Endodermal cell (in vitro differentiated cells): ENCODE data around the gene GARIN5B. TPM values are rescaled to one million over a fixed set of nuclear protein-coding genes. Genes with fewer than 3 reads are reported as not detected.

ENCODE experiments used
- DNase-seq: peaks from one replicate; pipeline ENCODE4 v3.0.0-alpha.2; 2017
- H3K27ac ChIP-seq: 2 replicates; pipeline ENCODE4 v1.5.1; 2013; ENCODE audit warnings: mild to moderate bottlenecking, low read depth, low read length, moderate library complexity
- H3K27me3 ChIP-seq: 2 replicates; pipeline ENCODE4 v1.6.1; 2013; ENCODE audit warnings: mild to moderate bottlenecking, low read length, moderate library complexity; ENCODE audit not compliant: insufficient read depth, control insufficient read depth, poor library complexity, severe bottlenecking
- H3K36me3 ChIP-seq: 2 replicates; pipeline ENCODE4 v1.7.0; 2013; ENCODE audit warnings: mild to moderate bottlenecking, low read length, moderate library complexity; ENCODE audit not compliant: control insufficient read depth, insufficient read depth
- H3K4me1 ChIP-seq: one replicate; pipeline ENCODE4 v1.7.0; 2013; ENCODE audit warnings: low read length; ENCODE audit not compliant: control insufficient read depth, insufficient read depth
- H3K4me3 ChIP-seq: 2 replicates; pipeline ENCODE4 v1.5.1; 2013; ENCODE audit warnings: mild to moderate bottlenecking, low read length, moderate library complexity
- H3K9ac ChIP-seq: 2 replicates; pipeline ENCODE4 v1.6.1; 2013; ENCODE audit warnings: mild to moderate bottlenecking, low read length, moderate library complexity; ENCODE audit not compliant: poor library complexity, severe bottlenecking; ENCODE audit errors: extremely low read depth
- H3K9me3 ChIP-seq: 2 replicates; pipeline ENCODE4 v1.6.1; 2013; ENCODE audit warnings: mild to moderate bottlenecking, low read length, moderate library complexity; ENCODE audit not compliant: control insufficient read depth
- H3K27ac Mint-ChIP-seq: 2 replicates; pipeline ENCODE4 v1.8.0; 2020; ENCODE audit warnings: mixed read lengths
- H3K27me3 Mint-ChIP-seq: 2 replicates; pipeline ENCODE4 v1.8.0; 2021; ENCODE audit warnings: mild to moderate bottlenecking, mixed read lengths; ENCODE audit not compliant: insufficient read depth
- H3K36me3 Mint-ChIP-seq: 2 replicates; pipeline ENCODE4 v1.8.0; 2020; ENCODE audit warnings: low read depth, mixed read lengths
- H3K4me1 Mint-ChIP-seq: 2 replicates; pipeline ENCODE4 v1.8.0; 2020; ENCODE audit warnings: mixed read lengths
- H3K4me3 Mint-ChIP-seq: 2 replicates; pipeline ENCODE4 v1.8.0; 2020; ENCODE audit warnings: mild to moderate bottlenecking, moderate library complexity, mixed read lengths
- H3K9me3 Mint-ChIP-seq: 2 replicates; pipeline ENCODE4 v1.8.0; 2020; ENCODE audit warnings: mild to moderate bottlenecking, mixed read lengths
- CTCF ChIP-seq: fragments of 200-600 bp; sonication (generic); conservative IDR thresholded peaks from 2 replicates; pipeline ENCODE4 v1.5.0; 2021; ENCODE audit warnings: antibody characterized with exemption, mild to moderate bottlenecking
- WGBS, 2 experiments: methylation state at CpG; one replicate each; pipeline versions ENCODE4 v1.1.5 to v1.1.7; 2013; ENCODE audit warnings: missing lambda C conversion rate in 2 of 2, mixed read lengths in 1 of 2; ENCODE audit not compliant: insufficient coverage in 1 of 2, insufficient read length in 1 of 2; 5-methylcytosine and 5-hydroxymethylcytosine counted together
- total RNA-seq, 2 donors: library from RNA; stranded (reverse); fragmentation: NEBNext Ultra II Directional in 1 of 2; extraction: Animal tissue kit (Norgen Biotek cat#: 25700) in 1 of 2; gene quantifications; 2 replicates in 1 of 2; 3 replicates in 1 of 2; pipeline ENCODE4 v1.2.1, GENCODE V29; 2021

Gene GARIN5B
- total RNA-seq, 2 donors from 2014 or later = 0.09 to 0.11 TPM

GRCh38 chr19:55325172-55325571 lies 37.9 kb downstream of the GARIN5B start, which contains the start of gene TMEM150B:
TSS of gene TMEM150B (minus strand) at chr19:55325341. CDS start at chr19:55321036, 4,305 bp downstream.
- TF ChIP-seq CTCF = no peak
- no peaks in the 10 kb centered on the region for H3K9me3 ChIP-seq
- Mint-ChIP-seq H3K4me3 (no peak within 1 kb of the TSS), H3K27ac (no peak within 1 kb of the TSS), H3K36me3 (no peaks in the 10 kb centered on the region), H3K9me3 (no peaks in the 10 kb centered on the region), H3K27me3 (peaks cover 4% of the 10 kb centered on the region), H3K4me1 (peaks cover 20% of the 10 kb centered on the region)
- 93 to 95% methylated on average over 7 to 12 of the region's 14 CpGs for whole genome bisulfite sequencing, 2 experiments
- no peak within 1 kb of the TSS for H3K27ac ChIP-seq
- no peaks in the 10 kb centered on the region for H3K27me3 ChIP-seq
- no peak for DNase-seq
- H3K4me1 ChIP-seq = peaks cover 8% of the 10 kb centered on the region
- no peak within 1 kb of the TSS for H3K4me3 ChIP-seq
- no peaks in the 10 kb centered on the region for H3K36me3 ChIP-seq
- H3K9ac ChIP-seq = no peak within 1 kb of the TSS

- H3K4me3 ChIP-seq = no peak overlapping the region
- 87 to 96% methylated on average over 3 to 6 of the region's 6 CpGs for WGBS, 2 experiments
Observed at GRCh38 chr19:55324662-55325061, 38.4 kb downstream of the GARIN5B start.

GRCh38 chr19:55322204-55322885 lies 40.7 kb downstream of the GARIN5B start:
- DNase-seq = peak; percentile 64
- peak overlapping the region; percentile 27 for H3K27ac Mint-ChIP-seq
- Histone ChIP-seq H3K9ac (no peak overlapping the region), H3K36me3 (no peaks in the 10 kb centered on the region), H3K27ac (no peak overlapping the region), H3K9me3 (no peaks in the 10 kb centered on the region), H3K4me1 (peaks cover 8% of the 10 kb centered on the region), H3K27me3 (no peaks in the 10 kb centered on the region), H3K4me3 (no peak overlapping the region)
- no peaks in the 10 kb centered on the region for H3K36me3 Mint-ChIP-seq
- H3K9me3 Mint-ChIP-seq = no peaks in the 10 kb centered on the region
- peaks cover 24% of the 10 kb centered on the region for H3K4me1 Mint-ChIP-seq
- TF ChIP-seq CTCF = no peak
- no peak overlapping the region for H3K4me3 Mint-ChIP-seq
- no peaks in the 10 kb centered on the region for H3K27me3 Mint-ChIP-seq
- WGBS, 2 experiments = 79 to 90% methylated on average over 9 to 12 of the region's 12 CpGs

More at GRCh38 chr19:55324662-55325061, 38.4 kb downstream of the GARIN5B start:
- Mint-ChIP-seq H3K9me3 (no peaks in the 10 kb centered on the region), H3K36me3 (no peaks in the 10 kb centered on the region), H3K4me3 (no peak overlapping the region), H3K27ac (no peak overlapping the region), H3K4me1 (peaks cover 24% of the 10 kb centered on the region), H3K27me3 (peaks cover 4% of the 10 kb centered on the region)
- Histone ChIP-seq H3K36me3 (no peaks in the 10 kb centered on the region), H3K27ac (no peak overlapping the region), H3K27me3 (no peaks in the 10 kb centered on the region), H3K9ac (no peak overlapping the region), H3K4me1 (peaks cover 8% of the 10 kb centered on the region), H3K9me3 (no peaks in the 10 kb centered on the region)
- peak; percentile 38 for DNase-seq
- TF ChIP-seq CTCF = no peak
